HG03095 (cell line): ENCODE measurements around the gene ZGRF1.
"Not testable (repeated sequence)": the region's sequence is repeated elsewhere in the genome, so short reads cannot be mapped to it uniquely, and the experiment has no call there.

Experiments used
- ATAC-seq: cut with Tn5 transposase; IDR thresholded peaks from one replicate; pipeline ENCODE4 v1.9.1; 2021; ENCODE audit warnings: moderate library complexity; ENCODE audit not compliant: unreplicated experiment

The ZGRF1 gene

GRCh38 chr4:112636688-112637551 lies at the start of gene ZGRF1, which contains the start of gene LARP7:
ZGRF1 (minus strand) TSS chr4:112636909; CDS start chr4:112633176, 3,733 bp downstream.
LARP7 (plus strand) TSS chr4:112637143; CDS start chr4:112644670, 7,527 bp downstream.
- peak; percentile 89 for ATAC-seq

- no peak for ATAC-seq
These were observed 44.3 kb upstream of the ZGRF1 start for GRCh38 chr4:112680996-112681395.

DNA sequence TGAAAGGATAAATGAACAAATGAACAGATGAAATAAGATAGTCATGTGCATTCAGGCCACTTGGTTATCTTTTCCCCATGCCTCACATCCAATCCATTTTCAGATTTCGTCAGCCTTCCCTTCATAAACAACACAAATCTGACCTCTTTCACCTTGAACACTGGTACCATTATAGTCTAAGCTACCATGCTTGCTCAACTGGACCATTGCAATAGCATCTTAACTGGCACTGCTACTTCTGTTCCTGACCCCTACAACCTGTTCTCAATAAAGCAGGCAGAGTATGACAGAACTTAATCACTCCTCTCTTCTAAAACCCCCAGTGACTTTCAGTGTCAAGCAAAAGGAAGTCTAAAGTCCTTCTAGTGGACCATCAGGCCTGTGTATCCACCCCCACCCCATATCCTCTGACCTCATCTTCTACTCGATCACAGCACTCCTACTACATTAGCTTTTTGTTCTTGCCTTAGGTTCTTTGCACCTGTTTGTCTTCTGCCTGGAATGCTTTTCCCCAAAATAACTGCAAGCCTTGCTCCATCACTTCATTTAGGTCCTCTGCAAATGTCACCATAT lies 40.9 kb upstream of the ZGRF1 start:
- ATAC-seq = no peak

DNA sequence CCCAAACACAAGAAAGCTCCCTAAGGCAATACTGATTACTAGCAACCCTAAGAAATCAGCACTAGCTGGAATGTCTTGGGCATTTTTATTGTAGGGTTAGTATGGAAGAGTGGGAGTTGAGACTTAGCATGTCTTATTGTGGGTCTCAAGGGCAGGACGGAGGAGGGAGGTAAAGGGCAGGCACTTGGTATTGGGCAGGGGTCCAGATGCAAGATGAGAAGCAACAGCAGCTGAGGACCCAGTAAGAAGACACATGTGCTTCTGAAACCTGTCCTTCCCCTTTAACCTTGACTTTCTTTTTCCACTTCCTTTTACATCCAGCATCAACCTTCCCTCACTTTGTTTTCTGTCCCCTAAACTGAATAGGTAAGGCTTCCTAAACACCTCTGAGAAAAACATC lies 37.7 kb upstream of the ZGRF1 start:
- ATAC-seq = no peak

DNA sequence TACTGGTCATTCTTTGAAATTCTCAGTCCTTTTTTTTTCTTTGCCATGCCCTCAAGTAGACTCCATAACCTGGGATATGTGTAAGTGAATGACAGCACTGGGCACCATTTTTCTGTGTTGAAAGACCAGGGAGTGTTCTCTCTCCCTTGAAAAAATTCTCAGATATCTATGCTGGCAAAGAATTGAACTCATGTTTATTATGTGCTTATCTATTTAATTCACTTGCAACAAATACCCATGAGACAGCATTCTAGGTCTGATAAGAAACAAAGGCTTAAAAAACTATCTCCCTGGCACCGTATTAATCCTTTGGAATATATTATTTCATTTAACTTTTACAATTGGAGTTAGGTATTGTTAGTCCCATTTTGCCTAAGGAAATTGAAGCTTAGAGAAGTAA lies 37.0 kb upstream of the ZGRF1 start:
- no peak for ATAC-seq

GRCh38 chr4:112673076-112673475 lies 36.4 kb upstream of the ZGRF1 start:
- no peak for ATAC-seq

DNA sequence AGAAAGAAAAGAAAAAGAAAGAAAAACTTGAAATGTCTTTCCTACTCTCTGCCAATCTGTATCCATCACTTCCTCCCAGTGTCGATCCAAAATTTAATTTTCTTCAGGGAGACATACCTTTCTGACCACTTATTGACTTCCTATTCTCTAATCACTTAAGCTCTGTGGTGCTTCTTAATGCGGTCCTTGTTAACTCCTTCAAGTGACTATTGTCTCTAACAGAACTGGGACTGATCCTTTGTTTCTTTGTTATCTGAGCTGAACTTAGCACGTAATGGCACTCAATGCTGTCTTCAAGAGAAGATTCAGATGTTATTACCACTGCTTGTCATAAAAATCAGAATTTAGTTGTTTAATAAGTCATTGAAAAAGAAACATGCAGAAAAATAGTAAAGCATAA lies 31.4 kb upstream of the ZGRF1 start:
- ATAC-seq = no peak

DNA sequence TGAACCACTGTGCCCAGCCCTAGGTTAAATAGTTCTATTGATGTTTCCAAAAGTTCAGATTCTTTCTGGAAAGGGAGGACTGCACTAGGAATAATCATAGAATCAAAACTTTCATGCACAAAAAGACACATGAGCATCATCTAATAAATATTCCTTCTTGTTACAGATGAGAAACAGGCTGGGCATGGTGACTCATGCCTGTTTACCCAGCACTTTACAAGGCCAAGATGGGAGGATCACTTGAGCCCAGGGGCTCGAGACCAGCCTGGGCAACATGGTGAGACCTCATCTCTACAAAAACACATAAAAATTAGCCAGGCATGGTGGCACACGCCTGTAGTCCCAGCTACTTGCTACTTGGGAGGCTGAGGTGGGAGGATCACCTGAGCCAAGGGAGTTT lies 27.9 kb upstream of the ZGRF1 start:
- ATAC-seq = no peak

GRCh38 chr4:112656115-112656514 lies 19.4 kb upstream of the ZGRF1 start:
- not testable (repeated sequence) for ATAC-seq

DNA sequence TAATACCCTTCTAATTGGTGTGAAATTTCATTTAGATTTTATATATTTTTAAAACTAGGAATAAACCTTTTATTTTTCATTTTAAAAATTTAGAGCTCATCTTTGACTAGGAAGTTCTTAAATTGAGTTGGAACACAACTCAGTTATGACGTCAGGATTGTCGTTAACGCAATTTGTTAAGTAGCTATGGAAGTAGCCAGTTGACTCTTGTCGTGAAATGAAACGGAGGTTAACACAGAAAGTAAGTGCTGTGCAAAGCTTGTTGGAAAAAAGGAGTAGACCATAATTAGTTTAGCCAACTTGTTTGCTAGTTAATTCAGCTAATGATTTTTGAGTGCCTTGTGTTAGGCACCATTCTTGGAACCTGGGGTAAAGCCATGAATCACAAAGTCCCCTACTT lies 18.6 kb upstream of the ZGRF1 start:
- no peak for ATAC-seq

GRCh38 chr4:112652216-112652615 lies 15.5 kb upstream of the ZGRF1 start:
- ATAC-seq = no peak

- ATAC-seq = no peak
These were observed 14.9 kb upstream of the ZGRF1 start for GRCh38 chr4:112651641-112652040.

GRCh38 chr4:112650332-112650731 lies 13.6 kb upstream of the ZGRF1 start:
- ATAC-seq = no peak

GRCh38 chr4:112649055-112649408 lies 12.3 kb upstream of the ZGRF1 start:
- ATAC-seq = no peak

DNA sequence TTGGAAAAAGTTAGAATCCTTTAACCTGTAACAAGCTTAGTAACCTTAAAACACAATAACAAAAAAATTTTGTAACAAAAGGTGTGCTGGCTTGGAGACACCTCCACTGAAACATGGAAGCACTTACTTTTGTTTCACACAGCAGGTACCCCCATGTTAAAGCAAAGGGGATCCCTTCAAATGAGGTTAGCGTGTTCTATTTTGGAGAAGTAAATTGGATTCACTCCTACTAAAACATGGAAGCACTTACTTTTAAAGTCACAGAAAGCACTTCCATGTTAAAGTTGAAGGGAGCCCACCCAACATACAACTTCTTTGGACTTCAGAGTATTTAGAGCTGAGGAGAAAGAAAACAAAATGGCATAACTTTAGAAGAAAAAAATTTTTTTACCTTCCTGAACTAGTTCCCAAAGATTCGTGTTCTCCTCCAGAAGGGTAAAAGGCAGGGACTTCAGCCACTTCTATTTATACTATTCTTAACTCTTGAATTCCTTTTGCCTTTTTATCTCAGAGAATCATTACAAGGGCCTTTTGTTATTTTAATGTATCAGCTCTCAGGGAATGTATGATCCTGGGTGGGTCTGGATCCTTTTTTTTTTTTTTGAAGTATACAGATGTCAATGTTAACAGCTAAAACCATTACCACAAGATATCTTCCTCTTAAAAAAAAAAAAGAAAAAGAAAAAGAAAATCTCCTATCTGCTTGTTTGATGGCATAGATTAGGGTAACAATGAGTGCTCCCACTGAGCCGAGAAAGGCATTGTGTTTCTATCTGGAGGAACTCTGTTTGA lies 11.8 kb upstream of the ZGRF1 start:
- ATAC-seq = no peak

DNA sequence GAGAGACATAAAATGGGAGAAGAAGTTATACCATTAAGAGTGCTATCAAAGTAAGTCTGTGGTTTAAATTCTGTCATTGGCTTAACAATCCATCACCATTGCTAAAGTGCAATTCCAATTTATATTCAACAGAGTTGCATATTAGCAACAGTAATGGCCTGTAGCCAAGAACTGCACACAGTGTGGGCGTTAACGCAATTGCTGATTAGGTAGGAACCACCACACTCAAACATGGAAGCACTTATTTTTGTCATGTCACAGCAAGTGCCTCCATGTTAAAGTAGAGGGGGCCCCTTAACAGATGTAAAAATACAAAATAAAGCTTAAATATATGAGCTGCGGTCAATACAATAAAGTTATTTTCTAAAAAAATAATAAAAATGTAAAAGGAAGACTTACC lies 11.1 kb upstream of the ZGRF1 start:
- no peak for ATAC-seq

DNA sequence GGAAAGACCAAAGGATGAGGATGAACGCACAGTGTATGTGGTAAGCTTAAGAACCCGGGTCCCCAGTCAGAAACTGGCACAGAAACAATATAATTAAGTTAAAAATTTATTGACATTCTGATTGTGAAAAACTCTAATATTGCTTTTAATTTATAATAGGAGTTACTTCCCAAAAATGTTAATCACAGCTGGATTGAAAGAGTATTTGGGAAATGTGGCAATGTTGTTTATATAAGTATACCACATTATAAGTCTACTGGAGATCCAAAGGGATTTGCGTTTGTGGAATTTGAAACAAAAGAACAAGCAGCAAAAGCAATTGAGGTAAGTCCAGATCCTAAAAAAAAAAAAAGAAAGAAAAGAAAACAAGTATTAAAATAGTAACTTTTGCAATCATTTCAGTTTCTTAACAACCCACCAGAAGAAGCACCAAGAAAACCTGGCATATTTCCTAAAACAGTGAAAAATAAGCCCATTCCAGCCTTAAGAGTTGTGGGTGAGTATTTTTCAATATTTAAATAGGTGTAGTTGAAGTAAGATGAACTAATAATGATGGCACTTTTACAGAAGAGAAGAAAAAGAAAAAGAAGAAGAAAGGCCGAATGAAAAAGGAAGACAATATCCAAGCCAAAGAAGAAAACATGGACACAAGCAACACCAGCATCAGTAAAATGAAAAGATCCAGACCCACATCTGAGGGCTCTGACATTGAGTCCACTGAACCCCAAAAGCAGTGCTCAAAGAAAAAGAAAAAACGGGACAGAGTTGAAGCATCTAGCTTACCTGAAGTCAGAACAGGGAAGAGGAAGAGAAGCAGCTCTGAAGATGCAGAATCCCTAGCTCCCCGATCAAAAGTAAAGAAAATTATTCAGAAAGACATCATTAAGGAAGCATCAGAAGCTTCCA lies 10.2 kb upstream of the ZGRF1 start:
- no peak for ATAC-seq

DNA sequence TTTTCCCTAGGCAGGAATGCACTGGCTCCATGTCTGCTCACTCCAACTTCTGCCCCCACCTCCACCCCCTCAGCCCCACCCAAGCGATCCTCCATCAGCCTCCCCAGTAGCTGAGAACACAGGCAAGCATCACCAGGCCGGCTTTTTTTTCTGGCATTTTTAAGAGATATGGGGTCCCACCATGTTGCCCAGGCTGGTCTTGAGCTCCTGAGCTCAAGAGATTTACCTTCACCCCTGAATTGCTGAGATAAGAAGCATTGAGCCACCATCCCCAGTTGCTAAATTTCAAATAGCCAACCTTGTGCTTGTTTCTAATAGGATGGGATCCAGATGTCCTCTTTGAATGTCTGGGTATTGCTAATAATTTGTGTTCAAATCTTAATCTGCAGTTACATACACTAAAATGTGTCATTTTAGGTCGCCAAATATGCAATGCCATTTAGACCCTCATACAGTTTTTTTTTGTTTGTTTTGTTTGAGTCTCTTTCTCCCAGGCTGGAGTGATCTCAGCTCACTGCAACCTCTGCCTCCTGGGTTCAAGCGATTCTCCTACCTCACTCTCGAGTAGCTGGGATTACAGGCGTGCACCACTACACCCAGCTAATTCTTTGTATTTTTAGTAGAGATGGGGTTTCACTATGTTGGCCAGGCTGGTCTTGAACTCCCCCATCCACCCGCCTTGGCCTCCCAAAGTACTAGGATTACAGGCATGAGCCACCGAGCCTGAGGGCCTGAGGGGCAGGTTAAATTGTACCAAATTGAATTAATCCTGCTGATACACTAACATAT lies 9.0 kb upstream of the ZGRF1 start:
- ATAC-seq = no peak

DNA sequence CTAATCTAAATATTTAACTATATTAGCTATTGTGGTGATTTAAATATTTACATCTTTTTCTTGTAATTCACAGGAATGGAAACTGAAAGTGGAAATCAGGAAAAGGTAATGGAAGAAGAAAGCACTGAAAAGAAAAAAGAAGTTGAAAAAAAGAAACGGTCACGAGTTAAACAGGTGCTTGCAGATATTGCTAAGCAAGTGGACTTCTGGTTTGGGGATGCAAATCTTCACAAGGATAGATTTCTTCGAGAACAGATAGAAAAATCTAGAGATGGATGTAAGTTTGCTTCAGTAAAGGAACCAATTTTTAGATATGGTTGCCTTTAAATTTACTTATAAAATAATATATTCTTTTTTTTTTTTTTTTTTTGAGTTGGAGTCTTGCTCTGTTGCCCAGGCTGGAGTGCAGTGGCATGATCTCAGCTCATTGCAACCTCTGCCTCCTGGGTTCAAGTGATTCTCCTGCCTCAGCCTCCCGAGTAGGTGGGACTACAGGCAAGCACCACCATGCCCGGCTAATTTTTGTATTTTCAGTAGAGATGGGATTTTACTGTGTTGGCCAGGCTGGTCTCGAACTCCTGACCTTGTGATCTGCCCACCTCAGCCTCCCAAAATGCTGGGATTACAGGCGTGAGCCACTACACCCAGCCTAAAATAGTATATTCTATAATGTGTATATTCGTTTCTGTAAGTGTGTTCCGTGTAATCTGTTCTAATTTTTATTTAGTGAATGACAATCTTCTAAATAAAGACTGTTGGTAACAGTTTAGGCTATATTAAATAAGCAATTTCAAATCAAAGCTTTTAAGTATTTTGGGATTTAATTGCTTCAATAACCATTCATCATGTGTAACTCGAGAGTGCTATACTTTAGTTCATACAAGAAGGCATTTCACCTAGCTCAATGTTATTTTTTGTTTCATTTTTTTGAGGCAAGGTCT lies 8.2 kb upstream of the ZGRF1 start:
- not testable (repeated sequence) for ATAC-seq
